Measurements from ENCODE around the gene PRKAB1. TPM values are rescaled to one million over a fixed set of nuclear protein-coding genes. Genes with fewer than 3 reads are reported as not detected.

The PRKAB1 gene
- total RNA-seq, 1 donor = 16.6 TPM

DNA sequence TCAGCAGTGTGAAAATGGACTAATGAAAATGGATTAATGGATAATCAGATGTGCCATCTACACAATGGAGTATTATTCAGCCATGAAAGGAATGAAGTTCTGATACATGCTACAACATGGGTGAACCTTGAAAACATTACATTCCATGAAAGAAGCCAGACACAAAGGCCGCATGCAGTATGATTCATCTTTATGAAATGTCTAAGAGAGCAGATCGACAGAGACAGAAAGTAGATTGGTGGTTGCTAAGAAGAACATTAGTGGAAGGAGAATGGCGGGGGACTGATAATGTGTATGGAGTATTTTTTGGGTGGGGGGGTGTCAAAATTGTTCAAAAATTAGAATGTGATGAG, 47.3 kb downstream of the PRKAB1 start:
- peaks cover 7% of the 10 kb centered on the region for H3K4me1 ChIP-seq (ENCODE audit: insufficient read depth, low read length)
- no peaks in the 10 kb centered on the region for H3K79me2 ChIP-seq (ENCODE audit: insufficient read depth, low read length)
- no peak overlapping the region for H3K27ac ChIP-seq (ENCODE audit: low read depth, low read length)
- DNase-seq (ENCODE audit: insufficient read length, low spot score, missing footprints) = no peak
- H3K9me3 ChIP-seq (ENCODE audit: low read depth, low read length) = no peaks in the 10 kb centered on the region
- no peaks in the 10 kb centered on the region for H4K20me1 ChIP-seq (ENCODE audit: insufficient read depth, low read length)
- TF ChIP-seq, protein P1, sequence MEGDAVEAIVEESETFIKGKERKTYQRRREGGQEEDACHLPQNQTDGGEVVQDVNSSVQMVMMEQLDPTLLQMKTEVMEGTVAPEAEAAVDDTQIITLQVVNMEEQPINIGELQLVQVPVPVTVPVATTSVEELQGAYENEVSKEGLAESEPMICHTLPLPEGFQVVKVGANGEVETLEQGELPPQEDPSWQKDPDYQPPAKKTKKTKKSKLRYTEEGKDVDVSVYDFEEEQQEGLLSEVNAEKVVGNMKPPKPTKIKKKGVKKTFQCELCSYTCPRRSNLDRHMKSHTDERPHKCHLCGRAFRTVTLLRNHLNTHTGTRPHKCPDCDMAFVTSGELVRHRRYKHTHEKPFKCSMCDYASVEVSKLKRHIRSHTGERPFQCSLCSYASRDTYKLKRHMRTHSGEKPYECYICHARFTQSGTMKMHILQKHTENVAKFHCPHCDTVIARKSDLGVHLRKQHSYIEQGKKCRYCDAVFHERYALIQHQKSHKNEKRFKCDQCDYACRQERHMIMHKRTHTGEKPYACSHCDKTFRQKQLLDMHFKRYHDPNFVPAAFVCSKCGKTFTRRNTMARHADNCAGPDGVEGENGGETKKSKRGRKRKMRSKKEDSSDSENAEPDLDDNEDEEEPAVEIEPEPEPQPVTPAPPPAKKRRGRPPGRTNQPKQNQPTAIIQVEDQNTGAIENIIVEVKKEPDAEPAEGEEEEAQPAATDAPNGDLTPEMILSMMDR (IDR thresholded peaks at IDR 0.05; ENCODE audit: extremely low read depth, low read depth, low read length) = no peak
- no peak overlapping the region for H2AFZ ChIP-seq (ENCODE audit: low read length)
- peaks cover 30% of the 10 kb centered on the region for H3K36me3 ChIP-seq (ENCODE audit: insufficient read depth, low read length)
- H3K27me3 ChIP-seq (ENCODE audit: insufficient read depth, low read length) = no peaks in the 10 kb centered on the region
- H3K4me2 ChIP-seq (ENCODE audit: insufficient read depth, low read length) = no peak overlapping the region
- no peak overlapping the region for H3K4me3 ChIP-seq (ENCODE audit: insufficient read depth, low read length)

- TF ChIP-seq, protein P1 (IDR thresholded peaks at IDR 0.05; ENCODE audit: extremely low read depth, low read depth, low read length) = no peak
These were observed 50.2 kb downstream of the PRKAB1 start for GRCh38 chr12:119718141-119718540.

DNA sequence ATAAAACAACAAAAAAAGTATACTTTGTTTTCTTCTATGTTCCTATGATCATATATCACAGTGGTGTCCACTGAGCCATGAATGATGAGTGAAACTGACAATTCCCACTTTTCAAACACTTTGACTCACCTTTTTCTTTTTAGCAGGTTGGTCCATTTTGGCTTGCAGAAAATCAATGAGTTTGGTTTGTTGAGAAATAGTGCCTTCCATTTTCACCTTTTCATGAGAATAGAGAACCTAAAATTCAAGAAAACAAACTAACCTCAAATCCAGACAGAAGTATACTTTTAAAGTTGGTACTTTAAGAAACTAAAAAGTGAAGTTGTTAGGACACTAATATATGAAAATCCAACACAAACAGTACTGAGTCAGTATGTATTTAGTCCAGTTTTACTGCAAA, 52.4 kb downstream of the PRKAB1 start:
- Histone ChIP-seq H2AFZ (ENCODE audit: low read length) (no peak overlapping the region), H3K4me2 (ENCODE audit: insufficient read depth, low read length) (no peak overlapping the region), H3K27ac (ENCODE audit: low read depth, low read length) (no peak overlapping the region), H3K27me3 (ENCODE audit: insufficient read depth, low read length) (no peaks in the 10 kb centered on the region), H3K4me1 (ENCODE audit: insufficient read depth, low read length) (peaks cover 7% of the 10 kb centered on the region), H4K20me1 (ENCODE audit: insufficient read depth, low read length) (no peaks in the 10 kb centered on the region), H3K9me3 (ENCODE audit: low read depth, low read length) (no peaks in the 10 kb centered on the region), H3K36me3 (ENCODE audit: insufficient read depth, low read length) (peaks cover 12% of the 10 kb centered on the region), H3K79me2 (ENCODE audit: insufficient read depth, low read length) (no peaks in the 10 kb centered on the region), H3K4me3 (ENCODE audit: insufficient read depth, low read length) (no peak overlapping the region)
- TF ChIP-seq, protein P1 (IDR thresholded peaks at IDR 0.05; ENCODE audit: extremely low read depth, low read depth, low read length) = no peak
- DNase-seq (ENCODE audit: insufficient read length, low spot score, missing footprints) = peak; percentile 54

More at GRCh38 chr12:119718141-119718540, 50.2 kb downstream of the PRKAB1 start:
- no peak overlapping the region for H3K4me3 ChIP-seq (ENCODE audit: insufficient read depth, low read length)
- H3K4me2 ChIP-seq (ENCODE audit: insufficient read depth, low read length) = no peak overlapping the region
- no peaks in the 10 kb centered on the region for H3K27me3 ChIP-seq (ENCODE audit: insufficient read depth, low read length)
- H3K36me3 ChIP-seq (ENCODE audit: insufficient read depth, low read length) = peaks cover 25% of the 10 kb centered on the region
- H3K79me2 ChIP-seq (ENCODE audit: insufficient read depth, low read length) = no peaks in the 10 kb centered on the region
- H2AFZ ChIP-seq (ENCODE audit: low read length) = no peak overlapping the region
- peaks cover 7% of the 10 kb centered on the region for H3K4me1 ChIP-seq (ENCODE audit: insufficient read depth, low read length)
- no peaks in the 10 kb centered on the region for H3K9me3 ChIP-seq (ENCODE audit: low read depth, low read length)
- H3K27ac ChIP-seq (ENCODE audit: low read depth, low read length) = no peak overlapping the region
- H4K20me1 ChIP-seq (ENCODE audit: insufficient read depth, low read length) = no peaks in the 10 kb centered on the region
- no peak for DNase-seq (ENCODE audit: insufficient read length, low spot score, missing footprints)

DNA sequence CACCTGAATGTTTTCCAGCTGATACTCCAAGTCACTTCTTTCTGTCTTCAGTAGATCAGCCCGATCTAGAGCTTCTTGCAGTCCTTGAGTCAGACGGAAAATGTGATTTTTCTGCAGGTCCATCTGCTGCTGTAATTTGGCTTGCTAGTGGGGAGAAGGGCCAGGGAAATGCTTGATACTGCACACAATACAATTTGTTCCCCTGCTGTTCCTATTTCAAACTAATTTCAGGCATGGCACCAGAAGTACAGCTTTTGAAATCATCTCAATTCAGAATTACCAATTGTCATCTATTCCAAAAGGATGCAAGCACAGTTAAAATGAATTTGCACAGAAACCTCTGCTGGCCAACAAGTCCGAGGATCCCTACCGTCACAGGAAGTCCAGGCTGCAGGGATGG, 53.4 kb downstream of the PRKAB1 start:
- Histone ChIP-seq H3K4me3 (ENCODE audit: insufficient read depth, low read length) (no peak overlapping the region), H3K27me3 (ENCODE audit: insufficient read depth, low read length) (no peaks in the 10 kb centered on the region), H3K4me1 (ENCODE audit: insufficient read depth, low read length) (peaks cover 6% of the 10 kb centered on the region), H2AFZ (ENCODE audit: low read length) (peak overlapping the region; percentile 10), H3K9me3 (ENCODE audit: low read depth, low read length) (no peaks in the 10 kb centered on the region), H3K79me2 (ENCODE audit: insufficient read depth, low read length) (no peaks in the 10 kb centered on the region), H3K27ac (ENCODE audit: low read depth, low read length) (no peak overlapping the region), H3K36me3 (ENCODE audit: insufficient read depth, low read length) (peaks cover 12% of the 10 kb centered on the region), H4K20me1 (ENCODE audit: insufficient read depth, low read length) (no peaks in the 10 kb centered on the region), H3K4me2 (ENCODE audit: insufficient read depth, low read length) (no peak overlapping the region)
- no peak for DNase-seq (ENCODE audit: insufficient read length, low spot score, missing footprints)
- TF ChIP-seq, protein P1 (IDR thresholded peaks at IDR 0.05; ENCODE audit: extremely low read depth, low read depth, low read length) = no peak

Data from osteoblast (primary cell).